K562 (cell line): ENCODE results near the gene NINL. TPM values are rescaled to one million over a fixed set of nuclear protein-coding genes. Genes with fewer than 3 reads are reported as not detected.

ENCODE experiments used
- ATAC-seq: fragments of 200-7000 bp; cut with Tn5 transposase; 3 replicates; pipeline ENCODE4 v1.9.1; 2020; ENCODE audit warnings: moderate library complexity
- BruUV-seq: library from RNA; stranded (reverse); fragments of 400-500 nt; replicated peaks from 2 replicates; lab custom pipeline; 2021; lab: Mats Ljungman, UMichigan
- CTCF ChIA-PET: fragments of 300-600 bp; formaldehyde crosslinking; extraction: SDS; loops from one replicate; lab custom pipeline; 2021; ENCODE audit warnings: low intra/inter-chr PET ratio; lab: Yijun Ruan, JAX
- POLR2A ChIA-PET: fragments of 300-600, 350-650 bp; sonication (Branson Sonifier 250); formaldehyde crosslinking; extraction: SDS; loops from one replicate; lab custom pipeline; 2021; ENCODE audit warnings: antibody characterized with exemption, inconsistent platforms; lab: Yijun Ruan, JAX
- DNase-seq, 4 experiments: peaks; one replicate each; pipeline versions ENCODE4 v3.0.0 to v3.0.0-alpha.2; 2011 to 2018; ENCODE audit warnings: low spot score in 3 of 4, mixed read lengths in 3 of 4; ENCODE audit errors: extremely low read depth in 1 of 4
- FAIRE-seq: peaks from 2 replicates; lab custom pipeline; 2011; peaks lifted over from hg19 to GRCh38; lab: Jason Lieb, UNC
- H2AFZ ChIP-seq: 2 replicates; pipeline ENCODE4 v1.6.0; 2011; ENCODE audit warnings: low read depth, low read length, control low read depth, inconsistent platforms
- H3K27ac ChIP-seq: fragments of 200-600 bp; 3 replicates; pipeline ENCODE4 v1.8.0; 2011; ENCODE audit warnings: low read depth, mild to moderate bottlenecking, control low read depth, inconsistent platforms, low read length, moderate library complexity, mixed read lengths; ENCODE audit errors: extremely low read depth
- H3K27me3 ChIP-seq, 2 experiments: fragments of 300-600 bp in 1 of 2; 2 replicates in 1 of 2; 3 replicates in 1 of 2; pipeline versions ENCODE4 v1.6.0 to v1.8.0; 2011; ENCODE audit warnings: inconsistent platforms in 2 of 2, low read length in 2 of 2, mild to moderate bottlenecking in 1 of 2, mixed read lengths in 1 of 2, moderate library complexity in 1 of 2; ENCODE audit not compliant: control insufficient read depth in 2 of 2, insufficient read depth in 2 of 2
- H3K36me3 ChIP-seq: fragments of 300-600 bp; 3 replicates; pipeline ENCODE4 v1.8.0; 2011; ENCODE audit warnings: mild to moderate bottlenecking, low read length, inconsistent platforms; ENCODE audit not compliant: control insufficient read depth, insufficient read depth
- H3K4me1 ChIP-seq, 2 experiments: fragments of 200-600 bp in 1 of 2; replicated peaks in 1 of 2; 2 replicates in 1 of 2; 3 replicates in 1 of 2; pipeline versions ENCODE4 v1.5.1 to v1.8.0; 2011; ENCODE audit warnings: inconsistent platforms in 2 of 2, low read length in 2 of 2, mild to moderate bottlenecking in 1 of 2, mixed read lengths in 1 of 2, moderate library complexity in 1 of 2; ENCODE audit not compliant: control insufficient read depth in 2 of 2, insufficient read depth in 2 of 2
- H3K4me2 ChIP-seq: 2 replicates; pipeline ENCODE4 v1.6.1; 2011; ENCODE audit warnings: low read length, control low read depth, inconsistent platforms, mixed read lengths; ENCODE audit not compliant: insufficient read depth
- H3K4me3 ChIP-seq: fragments of 200-600 bp; sonication (generic), shearing (Covaris generic); 2 replicates; pipeline ENCODE4 v1.5.1; 2016; ENCODE audit warnings: control low read depth, inconsistent platforms
- H3K79me2 ChIP-seq: fragments of 200-600 bp; 3 replicates; pipeline ENCODE4 v1.8.0; 2011; ENCODE audit warnings: low read length, inconsistent platforms; ENCODE audit not compliant: control insufficient read depth, insufficient read depth
- H3K9ac ChIP-seq, 2 experiments: 2 replicates each; pipeline versions ENCODE4 v1.6.0 to v1.6.1; 2011; ENCODE audit warnings: low read depth in 2 of 2, low read length in 2 of 2, control low read depth in 1 of 2, inconsistent platforms in 1 of 2, mild to moderate bottlenecking in 1 of 2, mixed read lengths in 1 of 2; ENCODE audit not compliant: insufficient read depth in 1 of 2
- H3K9me1 ChIP-seq: one replicate; pipeline ENCODE4 v1.6.0; 2011; ENCODE audit warnings: inconsistent platforms, mild to moderate bottlenecking, low read length, moderate library complexity; ENCODE audit not compliant: control insufficient read depth, insufficient read depth
- H3K9me3 ChIP-seq: replicated peaks from 2 replicates; pipeline ENCODE4 v1.5.1; 2011; ENCODE audit warnings: low read depth, low read length, inconsistent platforms; ENCODE audit not compliant: control insufficient read depth, insufficient read depth
- H4K20me1 ChIP-seq: replicated peaks from 2 replicates; pipeline ENCODE4 v1.6.1; 2011; ENCODE audit warnings: low read length, inconsistent platforms, mixed read lengths; ENCODE audit not compliant: control insufficient read depth, insufficient read depth
- ARID2 ChIP-seq: fragments of 450-650 bp; IDR thresholded peaks from 2 replicates; pipeline ENCODE4 v1.6.1; 2017; ENCODE audit warnings: antibody characterized with exemption, mild to moderate bottlenecking
- CREB3 ChIP-seq: fragments of 450-650 bp; conservative IDR thresholded peaks from 2 replicates; pipeline ENCODE4 v1.6.1; 2016; ENCODE audit warnings: missing genetic modification characterization, low read depth, mild to moderate bottlenecking, missing compliant biosample characterization, moderate library complexity
- ETV5 ChIP-seq: sonication (generic); formaldehyde crosslinking; IDR thresholded peaks from 2 replicates; pipeline ENCODE4 v1.4.0; 2020; ENCODE audit warnings: low read depth, mild to moderate bottlenecking, missing genetic modification reagents
- ILF3 ChIP-seq: fragments of 450-650 bp; IDR thresholded peaks from 2 replicates; pipeline ENCODE4 v1.6.1; 2018; ENCODE audit warnings: antibody characterized with exemption, mild to moderate bottlenecking, moderate library complexity, borderline replicate concordance
- KLF16 ChIP-seq: IDR thresholded peaks from 2 replicates; pipeline ENCODE4 v1.6.1; 2016; ENCODE audit warnings: antibody characterized with exemption
- LCOR ChIP-seq: sonication (generic); formaldehyde crosslinking; IDR thresholded peaks from 2 replicates; pipeline ENCODE4 v1.8.0; 2022; ENCODE audit warnings: mild to moderate bottlenecking, missing genetic modification reagents
- NR1H2 ChIP-seq: sonication (generic); formaldehyde crosslinking; IDR thresholded peaks from 2 replicates; pipeline ENCODE4 v1.4.0; 2020; ENCODE audit warnings: mild to moderate bottlenecking, missing genetic modification reagents
- PCBP1 ChIP-seq: fragments of 200-400 bp; formaldehyde crosslinking; IDR thresholded peaks from 2 replicates; pipeline ENCODE4 v1.6.1; 2018; ENCODE audit warnings: mild to moderate bottlenecking, low read depth, low read length; ENCODE audit not compliant: poor library complexity, severe bottlenecking
- STAT5B ChIP-seq: fragments of 250-450 bp; sonication (Bioruptor Pico); IDR thresholded peaks from 2 replicates; pipeline ENCODE4 v1.8.0; 2021; ENCODE audit warnings: mild to moderate bottlenecking, inconsistent platforms
- WHSC1 ChIP-seq: IDR thresholded peaks from one replicate; pipeline ENCODE4 v1.6.1; 2012; ENCODE audit warnings: low read length, control low read depth, inconsistent platforms
- ZBTB7A ChIP-seq: IDR thresholded peaks from 2 replicates; pipeline ENCODE4 v1.6.1; 2011; ENCODE audit warnings: low read depth, mild to moderate bottlenecking, low read length, moderate library complexity, borderline replicate concordance; ENCODE audit not compliant: control insufficient read depth
- ZFP1 ChIP-seq: fragments of 450-650 bp; formaldehyde crosslinking; IDR thresholded peaks from 2 replicates; pipeline ENCODE4 v1.4.0; 2020; ENCODE audit warnings: mild to moderate bottlenecking, mixed read lengths
- ZFP30 ChIP-seq: fragments of 250-450 bp; sonication (Bioruptor Pico); IDR thresholded peaks from 2 replicates; pipeline ENCODE4 v1.8.0; 2022; ENCODE audit warnings: moderate library complexity, mild to moderate bottlenecking, inconsistent platforms, borderline replicate concordance
- ZNF143 ChIP-seq: sonication (generic); formaldehyde crosslinking; IDR thresholded peaks from 2 replicates; pipeline ENCODE4 v1.9.0; 2022; ENCODE audit warnings: mild to moderate bottlenecking, missing genetic modification reagents
- ZNF354B ChIP-seq: fragments of 250-450 bp; sonication (Bioruptor Pico); IDR thresholded peaks from 2 replicates; pipeline ENCODE4 v1.4.0; 2020
- ZNF76 ChIP-seq: fragments of 250-450 bp; sonication (Bioruptor Pico); IDR thresholded peaks from 2 replicates; pipeline ENCODE4 v1.4.0; 2020; ENCODE audit warnings: mild to moderate bottlenecking, moderate library complexity, borderline replicate concordance
- WGBS: fragments of 100-300 bp; shearing (Covaris generic); methylation state at CpG from one replicate; pipeline ENCODE4 v1.1.6; 2016; ENCODE audit warnings: low coverage, mixed read lengths; ENCODE audit not compliant: insufficient coverage; ENCODE audit errors: missing lambda C conversion rate; 5-methylcytosine and 5-hydroxymethylcytosine counted together
- in situ Hi-C: fragments of 300-500 bp; cut with MboI; formaldehyde crosslinking; loops from 4 replicates; pipeline ENCODE4 v1.15.0; 2018; ENCODE audit warnings: inconsistent platforms, mixed read lengths
- intact Hi-C: fragments of 100-400 bp; cut with micrococcal nuclease; formaldehyde crosslinking; loops from 2 replicates; pipeline ENCODE4 v1.14.2; 2022
- polyA plus RNA-seq, 8 experiments: library from polyadenylated mRNA; depleted of rRNA in 4 of 8; stranded (reverse) in 5 of 8; unstranded in 3 of 8; fragments of >200 nt; fragmentation: Nextera tagmentation in 2 of 8; fragmentation: Illumina TruSeq in 1 of 8; extraction: Ambion mirVana in 2 of 8; extraction: Trizol in 1 of 8; gene quantifications; 2 replicates each; pipeline versions ENCODE4 v1.2.1 to v1.2.3, GENCODE V29; 2011 to 2014; ENCODE audit warnings: inconsistent platforms in 1 of 8, missing spikeins in 1 of 8
- total RNA-seq, 7 experiments: library from RNA; depleted of rRNA in 6 of 7; stranded (reverse); fragments of >200 nt in 6 of 7; fragmentation: Illumina TruSeq in 2 of 7; extraction: Trizol in 2 of 7; gene quantifications; 2 replicates each; pipeline versions ENCODE4 v1.2.1 to v1.2.3, GENCODE V29; 2011 to 2021; ENCODE audit warnings: low replicate concordance in 1 of 7
- TF ChIP-seq, protein P1 (sequence below): sonication (generic); formaldehyde crosslinking; IDR thresholded peaks from 2 replicates; pipeline ENCODE4 v1.8.0; 2022; ENCODE audit warnings: mild to moderate bottlenecking, missing genetic modification reagents

NINL gene
- total and polyA plus RNA-seq, 9 of the 15 experiments (the other 6 are each of a cell fraction or from before 2014, with no cell fraction given): 0.03 to 0.22 (median 0.05) TPM; not detected in 5

- no peak for FAIRE-seq
- Histone ChIP-seq H3K4me3 (no peak overlapping the region), H2AFZ (no peak overlapping the region), H3K9me1 (no peaks in the 10 kb centered on the region)
- no peak for ATAC-seq
- TF ChIP-seq ZNF354B (CRISPR knock-in tag) (no peak), ETV5 (no peak), KLF16 (no peak), STAT5B (CRISPR knock-in tag) (no peak)
- TF ChIP-seq, protein P1, sequence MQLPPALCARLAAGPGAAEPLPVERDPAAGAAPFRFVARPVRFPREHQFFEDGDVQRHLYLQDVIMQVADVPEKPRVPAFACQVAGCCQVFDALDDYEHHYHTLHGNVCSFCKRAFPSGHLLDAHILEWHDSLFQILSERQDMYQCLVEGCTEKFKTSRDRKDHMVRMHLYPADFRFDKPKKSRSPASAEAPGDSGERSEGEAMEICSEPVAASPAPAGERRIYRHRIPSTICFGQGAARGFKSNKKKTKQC: no peak
- TF ChIP-seq, all 486 proteins: peak for 0
- ChIA-PET POLR2A (interaction anchor here (0.7 to 1.2 kb wide), 2 partner anchors 26 to 28 kb away, joined by 3 read pairs; no protein-coding TSS in a partner anchor), CTCF (no interaction called here)
- H4K20me1 ChIP-seq: no peaks in the 10 kb centered on the region
- no peak for DNase-seq
- no peak overlapping the region for H3K9ac ChIP-seq
- H3K4me2 ChIP-seq: no peak overlapping the region
- intact Hi-C loops (no loop called here), in situ Hi-C loops (no loop called here)
- H3K27ac ChIP-seq: no peak overlapping the region
- H3K9me3 ChIP-seq: no peaks in the 10 kb centered on the region
- H3K27me3 ChIP-seq: no peaks in the 10 kb centered on the region
- no peaks in the 10 kb centered on the region for H3K79me2 ChIP-seq
- no TSS peak for BruUV-seq
- H3K36me3 ChIP-seq: no peaks in the 10 kb centered on the region
- 0% methylated on average over 2 of the region's 2 CpGs for WGBS
- no peaks in the 10 kb centered on the region for H3K4me1 ChIP-seq
Measured at GRCh38 chr20:25566821-25567220, 18.5 kb downstream of the NINL start.

DNA sequence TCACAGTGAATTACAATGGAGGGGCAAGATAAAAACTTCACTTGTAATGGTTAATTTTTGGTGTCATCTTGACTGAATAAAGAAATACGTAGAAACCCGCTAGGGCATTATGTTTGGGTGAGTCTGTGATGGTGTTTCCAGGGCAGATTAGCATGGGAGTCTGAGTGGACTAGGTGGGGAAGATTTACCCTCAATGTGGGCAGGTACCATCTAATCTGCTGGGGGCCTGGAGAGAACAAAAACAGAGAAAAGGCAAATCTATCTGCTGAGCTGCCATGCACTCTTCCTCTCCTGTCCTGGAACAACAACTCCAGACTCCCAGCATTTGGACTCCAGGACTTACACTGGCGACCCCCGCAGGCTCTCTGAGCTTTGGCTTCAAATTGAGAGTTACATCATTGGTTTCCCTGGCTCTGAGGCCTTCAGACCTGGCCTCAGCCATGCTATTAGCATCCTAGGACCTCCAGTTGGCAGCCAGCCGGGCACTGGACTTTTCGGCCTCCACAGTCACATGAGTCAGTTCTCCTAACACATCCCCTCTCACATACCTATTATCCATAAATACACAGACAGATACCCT is 19.7 kb downstream of the NINL start:
- Histone ChIP-seq H4K20me1 (no peaks in the 10 kb centered on the region), H3K9me1 (no peaks in the 10 kb centered on the region), H3K36me3 (no peaks in the 10 kb centered on the region), H3K79me2 (no peaks in the 10 kb centered on the region), H3K4me1 (no peaks in the 10 kb centered on the region), H2AFZ (no peak overlapping the region), H3K27ac (no peak overlapping the region), H3K27me3 (no peaks in the 10 kb centered on the region), H3K4me3 (no peak overlapping the region), H3K9ac (no peak overlapping the region), H3K4me2 (no peak overlapping the region), H3K9me3 (no peaks in the 10 kb centered on the region)
- intact Hi-C loops (no loop called here), in situ Hi-C loops (no loop called here)
- FAIRE-seq: no peak
- ChIA-PET POLR2A (interaction anchor here (0.7 kb wide), 1 partner anchor 33 kb away, joined by 3 read pairs; no protein-coding TSS in a partner anchor), CTCF (no interaction called here)
- no peak for ATAC-seq
- 2% methylated on average over 5 of the region's 6 CpGs for WGBS
- DNase-seq: no peak
- no TSS peak for BruUV-seq
- no peak for TF ChIP-seq CREB3 (tag)
- no peak for TF ChIP-seq ZNF76 (CRISPR knock-in tag)
- TF ChIP-seq ARID2: no peak
- no peak for TF ChIP-seq ZBTB7A
- TF ChIP-seq PCBP1: no peak
- TF ChIP-seq ZFP1 (CRISPR knock-in tag): no peak
- no peak for TF ChIP-seq ILF3
- TF ChIP-seq NR1H2 (CRISPR knock-in tag): no peak
- TF ChIP-seq ZNF143 (CRISPR knock-in tag): no peak
- TF ChIP-seq ZFP30 (CRISPR knock-in tag): no peak
- TF ChIP-seq WHSC1: no peak
- TF ChIP-seq LCOR: no peak
